MM.1S (cell line): Measurements from ENCODE around the gene FRAS1.

ENCODE experiments used
- DNase-seq: peaks from one replicate; pipeline ENCODE4 v3.0.0-alpha.2; 2015
- H2AFZ ChIP-seq: fragments of 300-600 bp; sonication (generic); 2 replicates; pipeline ENCODE4 v1.6.0; 2016; ENCODE audit warnings: antibody characterized with exemption, low read length
- H3F3A ChIP-seq: fragments of 300-600 bp; sonication (generic); 2 replicates; pipeline ENCODE4 v1.6.1; 2016; ENCODE audit warnings: mild to moderate bottlenecking, antibody characterized with exemption, low read length, moderate library complexity, mixed read lengths; ENCODE audit not compliant: insufficient read depth
- H3K27ac ChIP-seq: fragments of 300-600 bp; sonication (generic); 2 replicates; pipeline ENCODE4 v1.5.1; 2016; ENCODE audit warnings: mild to moderate bottlenecking, low read length
- H3K27me3 ChIP-seq: fragments of 300-600 bp; sonication (generic); replicated peaks from 2 replicates; pipeline ENCODE4 v1.6.0; 2016; ENCODE audit warnings: low read length; ENCODE audit not compliant: insufficient read depth
- H3K36me3 ChIP-seq: fragments of 300-600 bp; sonication (generic); replicated peaks from 2 replicates; pipeline ENCODE4 v1.6.1; 2016; ENCODE audit warnings: mild to moderate bottlenecking, low read length, mixed read lengths; ENCODE audit not compliant: insufficient read depth
- H3K4me1 ChIP-seq: fragments of 300-600 bp; sonication (generic); 2 replicates; pipeline ENCODE4 v1.6.1; 2016; ENCODE audit warnings: low read length, mixed read lengths
- H3K4me2 ChIP-seq: fragments of 300-600 bp; sonication (generic); 2 replicates; pipeline ENCODE4 v1.6.0; 2016; ENCODE audit warnings: low read depth, low read length
- H3K4me3 ChIP-seq: fragments of 300-600 bp; sonication (generic); 2 replicates; pipeline ENCODE4 v1.5.1; 2016; ENCODE audit warnings: low read length, mixed read lengths
- H3K79me2 ChIP-seq: fragments of 300-600 bp; sonication (generic); 2 replicates; pipeline ENCODE4 v1.6.1; 2016; ENCODE audit warnings: mixed run types, low read length, mixed read lengths
- H3K9ac ChIP-seq: fragments of 300-600 bp; sonication (generic); 2 replicates; pipeline ENCODE4 v1.6.1; 2016; ENCODE audit warnings: low read length, mixed read lengths
- H3K9me2 ChIP-seq: fragments of 300-600 bp; sonication (generic); replicated peaks from 2 replicates; pipeline ENCODE4 v1.6.1; 2016; ENCODE audit warnings: mild to moderate bottlenecking, low read length, mixed read lengths; ENCODE audit not compliant: insufficient read depth
- H3K9me3 ChIP-seq: fragments of 300-600 bp; sonication (generic); replicated peaks from 2 replicates; pipeline ENCODE4 v1.6.1; 2016; ENCODE audit warnings: mild to moderate bottlenecking, low read length, mixed read lengths; ENCODE audit not compliant: insufficient read depth
- H4K20me1 ChIP-seq: fragments of 300-600 bp; sonication (generic); 2 replicates; pipeline ENCODE4 v1.6.1; 2016; ENCODE audit warnings: mild to moderate bottlenecking, low read length, moderate library complexity, mixed read lengths; ENCODE audit not compliant: insufficient read depth
- EZH2 ChIP-seq: fragments of 300-600 bp; sonication (generic); optimal IDR thresholded peaks from 2 replicates; pipeline ENCODE3; 2017; ENCODE audit warnings: low read depth, mild to moderate bottlenecking, antibody characterized with exemption, low read length, mixed read lengths
- EZH2phosphoT487 ChIP-seq: fragments of 300-600 bp; sonication (generic); IDR thresholded peaks from 2 replicates; pipeline ENCODE4 v1.6.1; 2018; ENCODE audit warnings: antibody characterized with exemption, low read length
- TF ChIP-seq, protein P1 (sequence below): fragments of 300-600 bp; sonication (generic); IDR thresholded peaks from 2 replicates; pipeline ENCODE4 v1.5.1; 2016; ENCODE audit warnings: antibody characterized with exemption, low read length, mixed read lengths

The FRAS1 gene

DNA sequence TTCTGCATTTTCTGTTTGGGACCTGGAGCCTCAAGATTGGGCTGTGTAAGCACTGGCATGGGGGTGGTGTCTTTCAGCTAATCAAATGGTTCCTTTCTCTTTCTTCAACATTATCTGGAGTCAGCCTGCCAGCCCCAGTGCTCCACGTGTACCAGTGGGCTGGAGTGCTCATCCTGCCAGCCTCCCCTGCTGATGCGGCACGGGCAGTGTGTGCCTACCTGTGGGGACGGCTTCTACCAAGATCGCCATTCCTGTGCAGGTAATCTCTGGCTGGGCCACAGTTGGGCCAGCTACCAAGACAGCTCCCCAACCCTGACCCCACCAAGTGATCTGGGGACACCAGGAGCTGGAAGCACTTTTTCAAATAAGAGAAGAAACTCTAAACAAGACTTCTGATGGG lies 229.2 kb downstream of the FRAS1 start:
- TF ChIP-seq, protein P1, sequence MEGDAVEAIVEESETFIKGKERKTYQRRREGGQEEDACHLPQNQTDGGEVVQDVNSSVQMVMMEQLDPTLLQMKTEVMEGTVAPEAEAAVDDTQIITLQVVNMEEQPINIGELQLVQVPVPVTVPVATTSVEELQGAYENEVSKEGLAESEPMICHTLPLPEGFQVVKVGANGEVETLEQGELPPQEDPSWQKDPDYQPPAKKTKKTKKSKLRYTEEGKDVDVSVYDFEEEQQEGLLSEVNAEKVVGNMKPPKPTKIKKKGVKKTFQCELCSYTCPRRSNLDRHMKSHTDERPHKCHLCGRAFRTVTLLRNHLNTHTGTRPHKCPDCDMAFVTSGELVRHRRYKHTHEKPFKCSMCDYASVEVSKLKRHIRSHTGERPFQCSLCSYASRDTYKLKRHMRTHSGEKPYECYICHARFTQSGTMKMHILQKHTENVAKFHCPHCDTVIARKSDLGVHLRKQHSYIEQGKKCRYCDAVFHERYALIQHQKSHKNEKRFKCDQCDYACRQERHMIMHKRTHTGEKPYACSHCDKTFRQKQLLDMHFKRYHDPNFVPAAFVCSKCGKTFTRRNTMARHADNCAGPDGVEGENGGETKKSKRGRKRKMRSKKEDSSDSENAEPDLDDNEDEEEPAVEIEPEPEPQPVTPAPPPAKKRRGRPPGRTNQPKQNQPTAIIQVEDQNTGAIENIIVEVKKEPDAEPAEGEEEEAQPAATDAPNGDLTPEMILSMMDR: no peak
- TF ChIP-seq EZH2phosphoT487 (no peak), EZH2 (no peak)
- H3K79me2 ChIP-seq: no peaks in the 10 kb centered on the region
- H3F3A ChIP-seq: no peaks in the 10 kb centered on the region
- H3K4me2 ChIP-seq: no peak overlapping the region
- no peak overlapping the region for H3K9ac ChIP-seq
- no peak overlapping the region for H2AFZ ChIP-seq
- no peaks in the 10 kb centered on the region for H3K9me3 ChIP-seq
- H3K27ac ChIP-seq: no peak overlapping the region
- H3K4me3 ChIP-seq: no peak overlapping the region
- H3K36me3 ChIP-seq: no peaks in the 10 kb centered on the region
- H3K9me2 ChIP-seq: no peaks in the 10 kb centered on the region
- H3K4me1 ChIP-seq: no peaks in the 10 kb centered on the region
- H3K27me3 ChIP-seq: no peaks in the 10 kb centered on the region
- no peaks in the 10 kb centered on the region for H4K20me1 ChIP-seq
- no peak for DNase-seq

DNA sequence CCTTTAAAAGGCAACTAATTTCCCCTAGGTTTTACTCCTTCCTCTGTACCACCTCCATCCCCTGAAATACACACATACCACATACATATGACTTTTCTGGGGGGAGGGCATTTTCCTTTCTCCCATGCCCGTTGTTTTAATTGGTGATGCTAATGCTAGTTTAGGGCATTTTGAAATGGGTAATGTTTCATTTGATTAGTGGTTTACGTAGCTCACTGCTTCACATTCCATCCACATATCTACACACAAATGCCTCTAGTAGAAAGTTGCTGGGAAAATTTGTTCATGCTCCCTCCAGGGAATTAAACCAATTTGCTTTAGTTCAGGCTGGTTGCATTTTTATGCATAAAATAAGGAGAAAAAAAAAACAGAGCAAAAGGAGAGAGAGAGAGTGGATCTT lies 231.2 kb downstream of the FRAS1 start:
- no peak overlapping the region for H2AFZ ChIP-seq
- no peak for DNase-seq

DNA sequence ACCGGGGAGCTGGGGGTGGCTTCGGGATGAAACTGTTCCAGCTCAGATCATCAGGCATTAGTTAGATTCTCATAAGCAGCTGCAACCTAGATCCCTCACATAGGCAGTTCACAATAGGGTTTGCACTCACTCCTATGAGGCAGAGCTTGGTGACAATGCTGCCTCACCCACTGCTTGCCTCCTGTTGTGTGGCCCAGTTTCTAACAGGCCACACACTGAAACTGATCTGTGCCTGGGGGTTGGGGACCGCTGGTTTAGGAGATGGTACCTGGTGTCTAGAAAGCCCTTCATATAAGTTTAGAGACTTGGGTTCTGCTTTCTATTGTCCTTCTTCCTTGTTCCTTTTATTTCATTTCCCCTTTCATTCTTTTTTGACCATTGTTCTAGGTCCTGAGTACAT lies 234.2 kb downstream of the FRAS1 start:
- H4K20me1 ChIP-seq: no peaks in the 10 kb centered on the region
- H3K9me2 ChIP-seq: 0 out of 2 replicates have a peak, but pooled peaks cover 2% of the 10 kb centered on the region
- no peaks in the 10 kb centered on the region for H3K27me3 ChIP-seq
- no peak overlapping the region for H3K27ac ChIP-seq
- TF ChIP-seq EZH2: no peak
- TF ChIP-seq, protein P1: no peak
- no peak for TF ChIP-seq EZH2phosphoT487
- H3K4me3 ChIP-seq: no peak overlapping the region
- no peak overlapping the region for H3K9ac ChIP-seq
- no peak overlapping the region for H2AFZ ChIP-seq
- no peaks in the 10 kb centered on the region for H3K4me1 ChIP-seq
- H3K79me2 ChIP-seq: no peaks in the 10 kb centered on the region
- no peak overlapping the region for H3K4me2 ChIP-seq
- no peaks in the 10 kb centered on the region for H3F3A ChIP-seq
- no peak for DNase-seq
- no peaks in the 10 kb centered on the region for H3K9me3 ChIP-seq
- H3K36me3 ChIP-seq: no peaks in the 10 kb centered on the region

More for the DNA sequence above, 231.2 kb downstream of the FRAS1 start:
- TF ChIP-seq EZH2 (no peak), EZH2phosphoT487 (no peak)
- TF ChIP-seq, protein P1: no peak
- H3K4me2 ChIP-seq: no peak overlapping the region
- H3K79me2 ChIP-seq: no peaks in the 10 kb centered on the region
- no peak overlapping the region for H3K27ac ChIP-seq
- 0 out of 2 replicates have a peak, but pooled peaks cover 2% of the 10 kb centered on the region for H3K9me2 ChIP-seq
- no peak overlapping the region for H3K9ac ChIP-seq
- no peaks in the 10 kb centered on the region for H3F3A ChIP-seq
- no peaks in the 10 kb centered on the region for H3K9me3 ChIP-seq
- no peaks in the 10 kb centered on the region for H3K4me1 ChIP-seq
- no peak overlapping the region for H3K4me3 ChIP-seq
- H4K20me1 ChIP-seq: no peaks in the 10 kb centered on the region
- H3K27me3 ChIP-seq: no peaks in the 10 kb centered on the region
- no peaks in the 10 kb centered on the region for H3K36me3 ChIP-seq
